CD4-positive, alpha-beta T cell treated with Interleukin-15 for 1 hour (primary cell): ENCODE data around the gene BCORL1.

Source experiments
- DNase-seq: peaks from one replicate; pipeline ENCODE4 v3.0.0-alpha.2; 2020

Gene BCORL1

GRCh38 chrX:130014356-130014755 is 31.9 kb downstream of the BCORL1 start:
- DNase-seq: no peak

DNA sequence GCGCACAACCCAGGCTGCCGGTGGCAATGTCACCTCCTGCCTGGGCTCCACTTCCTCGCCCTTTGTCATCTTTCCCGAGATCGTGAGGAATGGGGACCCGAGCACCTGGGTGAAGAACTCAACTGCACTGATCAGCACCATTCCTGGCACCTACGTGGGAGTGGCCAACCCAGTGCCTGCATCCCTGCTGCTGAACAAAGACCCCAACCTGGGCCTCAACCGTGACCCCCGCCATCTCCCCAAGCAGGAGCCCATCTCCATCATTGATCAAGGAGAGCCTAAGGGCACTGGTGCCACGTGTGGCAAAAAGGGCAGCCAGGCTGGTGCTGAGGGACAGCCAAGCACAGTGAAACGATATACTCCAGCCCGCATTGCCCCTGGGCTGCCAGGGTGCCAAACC is 32.3 kb downstream of the BCORL1 start:
- DNase-seq: no peak

DNA sequence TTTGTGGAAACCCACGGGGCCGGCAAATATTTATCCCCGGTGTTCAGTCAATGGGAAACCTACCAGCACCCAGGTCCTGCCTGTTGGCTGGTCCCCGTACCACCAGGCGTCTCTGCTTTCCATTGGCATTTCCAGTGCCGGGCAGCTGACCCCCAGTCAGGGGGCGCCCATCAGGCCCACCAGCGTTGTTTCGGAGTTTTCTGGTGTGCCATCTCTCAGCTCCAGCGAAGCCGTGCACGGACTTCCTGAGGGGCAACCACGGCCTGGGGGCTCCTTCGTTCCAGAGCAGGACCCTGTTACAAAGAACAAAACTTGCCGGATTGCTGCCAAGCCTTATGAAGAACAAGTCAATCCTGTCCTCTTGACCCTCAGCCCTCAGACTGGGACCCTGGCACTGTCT is 32.7 kb downstream of the BCORL1 start:
- DNase-seq: no peak

DNA sequence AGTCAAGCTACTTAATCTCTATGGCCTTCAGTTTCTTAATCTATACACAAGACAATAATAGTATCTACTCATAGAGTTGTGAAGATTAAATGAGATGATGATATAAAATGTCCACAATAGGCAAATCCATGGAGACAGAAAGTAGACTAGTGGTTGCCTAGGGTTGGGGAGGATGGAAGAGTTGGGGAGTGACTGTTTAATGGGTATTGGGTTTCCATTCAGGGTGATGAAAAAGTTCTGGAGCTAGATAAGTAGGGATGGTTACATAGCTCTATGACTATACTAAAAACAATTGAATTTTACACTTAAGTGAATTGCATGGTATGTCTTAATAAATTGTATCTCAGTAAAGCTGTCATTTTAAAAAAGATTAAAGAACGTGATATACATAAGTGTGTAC is 35.7 kb downstream of the BCORL1 start:
- DNase-seq: no peak

- no peak for DNase-seq
Observed at GRCh38 chrX:130020661-130021324, 38.4 kb downstream of the BCORL1 start.

GRCh38 chrX:130024127-130024526 is 41.7 kb downstream of the BCORL1 start:
- peak; percentile 89 for DNase-seq

DNA sequence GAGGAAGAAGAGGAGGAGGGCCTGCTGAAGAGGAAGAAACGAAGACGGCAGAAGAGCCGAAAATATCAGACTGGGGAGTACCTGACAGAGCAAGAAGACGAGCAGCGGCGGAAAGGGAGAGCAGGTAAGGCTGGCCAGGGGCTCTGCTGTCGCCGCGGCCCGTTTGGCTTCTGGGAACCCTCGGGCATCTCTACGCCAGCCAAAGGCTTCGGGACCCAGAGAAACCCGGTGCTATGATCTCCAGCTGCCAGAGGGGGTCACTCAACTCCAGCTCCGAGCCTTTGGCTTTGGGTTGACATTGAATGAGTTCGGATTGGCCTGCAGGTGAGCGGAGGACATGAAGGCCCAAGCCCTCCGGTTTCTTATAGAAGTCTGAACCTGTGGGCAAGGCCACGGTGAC is 42.8 kb downstream of the BCORL1 start:
- no peak for DNase-seq

DNA sequence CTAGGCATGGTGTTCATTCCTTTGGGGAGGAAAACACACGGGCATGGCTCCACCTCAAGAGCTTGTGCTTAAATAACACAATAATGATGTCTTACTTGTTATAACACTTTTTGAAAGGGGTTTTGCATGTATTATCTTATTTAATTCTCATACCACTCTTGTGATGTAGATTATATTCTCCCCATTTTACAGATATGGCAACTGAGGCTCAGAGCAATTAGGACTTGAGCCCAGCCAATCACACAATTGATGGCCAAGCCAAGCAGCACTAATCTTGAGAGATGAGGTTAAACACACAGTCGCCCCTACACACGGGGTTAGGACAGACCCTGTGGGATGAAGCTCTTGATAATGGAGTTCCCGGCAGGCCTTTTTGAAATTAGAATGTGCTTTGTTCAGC is 45.1 kb downstream of the BCORL1 start:
- no peak for DNase-seq

- DNase-seq: peak; percentile 34
Observed at GRCh38 chrX:130028196-130028595, 45.8 kb downstream of the BCORL1 start.

DNA sequence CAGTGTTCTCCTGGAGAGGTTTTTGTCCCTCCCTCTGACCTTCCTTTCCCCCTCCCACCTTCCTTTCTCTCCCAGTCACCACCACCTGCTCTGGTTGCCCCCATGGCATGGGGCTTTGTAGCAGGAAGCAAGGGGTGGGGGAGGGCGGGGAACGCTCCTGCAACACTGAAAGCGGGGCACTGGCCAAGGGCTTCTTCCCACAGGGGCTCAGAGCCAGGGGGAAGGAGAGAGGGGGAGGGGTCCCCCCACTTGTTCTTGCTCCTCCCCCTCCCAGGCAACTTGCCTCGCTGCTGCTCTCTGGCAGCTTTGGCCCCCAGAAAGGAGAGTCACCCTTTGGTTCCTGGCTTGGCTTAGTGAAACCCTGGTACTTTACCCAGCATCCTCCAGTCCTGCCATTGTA is 48.4 kb downstream of the BCORL1 start:
- DNase-seq: no peak

- DNase-seq: no peak
Observed at GRCh38 chrX:130032552-130032951, 50.1 kb downstream of the BCORL1 start.

DNA sequence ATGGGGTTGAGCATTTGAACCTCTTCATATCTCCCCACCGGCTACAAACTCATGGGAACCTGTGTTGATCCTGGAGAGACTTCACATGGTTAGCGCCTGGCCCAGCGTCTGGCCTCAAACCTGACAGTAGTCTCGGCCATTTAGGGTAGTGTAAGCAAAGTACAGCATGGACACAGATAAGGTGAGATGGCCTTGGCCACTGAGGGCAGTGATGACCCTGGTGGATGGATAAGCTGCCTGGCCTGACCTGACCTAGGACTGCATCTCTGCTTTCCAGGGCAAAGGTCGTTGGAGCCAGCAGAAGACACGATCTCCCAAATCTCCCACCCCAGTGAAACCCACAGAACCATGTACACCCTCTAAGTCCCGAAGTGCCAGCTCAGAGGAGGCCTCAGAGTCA is 51.7 kb downstream of the BCORL1 start:
- no peak for DNase-seq

DNA sequence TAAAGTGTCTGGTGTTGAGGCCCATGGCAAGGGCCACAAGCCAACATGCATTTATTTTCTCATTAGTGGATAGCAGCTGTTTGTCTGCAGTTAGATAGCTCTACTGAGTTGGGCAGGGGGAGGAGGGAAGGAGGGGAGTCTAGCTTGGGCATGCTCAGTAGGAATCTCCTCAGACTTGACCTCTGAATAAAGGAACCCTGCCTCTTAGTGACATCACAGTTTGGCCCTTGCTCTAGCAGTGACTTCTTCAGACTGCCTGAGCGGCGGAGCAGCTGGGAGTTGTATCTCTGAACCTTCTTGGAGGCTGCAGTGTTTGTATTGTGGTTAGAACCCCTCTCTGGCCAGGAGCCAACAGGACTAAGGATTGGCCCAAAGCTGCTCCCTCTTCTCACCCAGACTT is 57.4 kb downstream of the BCORL1 start:
- no peak for DNase-seq

GRCh38 chrX:130047416-130047815 is 65.0 kb downstream of the BCORL1 start:
- DNase-seq: no peak

- DNase-seq: no peak
Observed at GRCh38 chrX:130048686-130049222, 66.3 kb downstream of the BCORL1 start.

- no peak for DNase-seq
Observed at GRCh38 chrX:130049821-130050220, 67.4 kb downstream of the BCORL1 start.

DNA sequence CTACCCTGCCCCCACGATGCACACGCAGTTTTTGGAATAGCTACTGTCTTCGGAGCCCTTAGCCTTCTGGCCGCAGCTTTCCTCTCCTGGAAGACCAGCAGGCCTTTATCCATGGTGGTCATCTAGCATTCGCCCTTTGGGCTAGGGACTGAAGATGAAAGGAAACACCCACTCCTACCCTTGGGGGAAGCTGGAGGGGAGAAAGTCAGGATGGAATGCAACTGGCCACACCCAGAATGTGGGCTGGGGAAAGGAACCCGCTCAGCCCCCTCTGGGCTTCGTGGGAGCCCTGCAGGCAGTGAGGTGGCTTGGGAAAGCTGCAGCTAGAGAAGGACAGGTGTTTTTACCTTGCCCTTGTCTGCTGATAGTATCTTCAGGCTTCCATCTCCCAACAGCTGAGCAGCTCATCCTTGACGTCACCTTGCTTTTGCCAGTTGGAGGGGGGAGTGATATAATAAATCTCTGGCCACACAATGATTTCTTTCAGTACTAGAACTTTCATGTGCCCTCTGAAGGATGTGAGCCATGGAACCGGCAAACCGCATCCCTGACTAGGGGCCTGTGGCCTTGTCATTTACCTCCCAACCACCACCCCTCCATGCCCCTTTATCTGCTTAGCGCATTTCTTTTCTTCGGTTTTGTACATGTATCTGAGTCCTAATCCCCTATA is 68.9 kb downstream of the BCORL1 start:
- DNase-seq: no peak

GRCh38 chrX:130053236-130053635 is 70.8 kb downstream of the BCORL1 start:
- no peak for DNase-seq

GRCh38 chrX:130055103-130055502 is 72.7 kb downstream of the BCORL1 start:
- DNase-seq: no peak

DNA sequence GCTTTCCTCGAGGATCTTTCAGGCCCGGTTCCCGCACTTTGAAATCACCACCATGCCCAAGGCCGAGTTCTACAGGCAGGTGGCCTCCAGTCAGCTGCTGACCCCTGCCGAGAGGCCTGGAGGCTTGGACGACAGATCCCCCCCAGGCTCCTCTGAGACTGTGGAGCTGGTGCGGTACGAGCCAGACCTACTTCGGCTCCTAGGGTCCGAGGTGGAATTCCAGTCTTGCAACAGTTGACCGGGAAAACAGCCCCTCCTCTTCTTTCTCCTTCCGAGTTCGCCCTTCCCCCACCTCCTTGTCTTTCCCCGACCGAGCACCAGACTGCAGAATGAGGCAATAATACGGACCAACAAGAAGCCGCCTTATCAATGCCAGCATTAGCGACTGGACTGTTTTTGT is 73.5 kb downstream of the BCORL1 start:
- DNase-seq: no peak

- DNase-seq: no peak
Observed at GRCh38 chrX:130057209-130057608, 74.8 kb downstream of the BCORL1 start.

DNA sequence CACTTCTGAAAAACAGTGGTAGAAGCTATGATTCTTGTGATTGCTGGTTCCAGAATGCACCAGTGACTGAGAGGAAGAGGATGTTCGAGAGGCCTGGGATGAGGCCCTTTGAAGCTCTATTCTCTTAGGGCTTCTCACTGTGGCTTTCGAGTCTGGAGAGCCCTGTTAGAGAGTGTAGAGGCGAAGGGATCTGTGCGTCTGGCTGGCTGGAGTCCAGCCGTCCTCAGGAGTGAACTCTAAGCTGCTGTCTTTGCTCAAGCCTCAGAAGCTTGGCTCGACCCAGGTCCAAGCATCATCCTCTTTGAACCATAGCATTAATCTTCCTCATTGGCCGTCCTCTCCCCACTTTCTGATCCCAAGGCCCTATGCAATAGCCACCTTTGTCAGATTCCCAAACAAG is 76.2 kb downstream of the BCORL1 start:
- no peak for DNase-seq

DNA sequence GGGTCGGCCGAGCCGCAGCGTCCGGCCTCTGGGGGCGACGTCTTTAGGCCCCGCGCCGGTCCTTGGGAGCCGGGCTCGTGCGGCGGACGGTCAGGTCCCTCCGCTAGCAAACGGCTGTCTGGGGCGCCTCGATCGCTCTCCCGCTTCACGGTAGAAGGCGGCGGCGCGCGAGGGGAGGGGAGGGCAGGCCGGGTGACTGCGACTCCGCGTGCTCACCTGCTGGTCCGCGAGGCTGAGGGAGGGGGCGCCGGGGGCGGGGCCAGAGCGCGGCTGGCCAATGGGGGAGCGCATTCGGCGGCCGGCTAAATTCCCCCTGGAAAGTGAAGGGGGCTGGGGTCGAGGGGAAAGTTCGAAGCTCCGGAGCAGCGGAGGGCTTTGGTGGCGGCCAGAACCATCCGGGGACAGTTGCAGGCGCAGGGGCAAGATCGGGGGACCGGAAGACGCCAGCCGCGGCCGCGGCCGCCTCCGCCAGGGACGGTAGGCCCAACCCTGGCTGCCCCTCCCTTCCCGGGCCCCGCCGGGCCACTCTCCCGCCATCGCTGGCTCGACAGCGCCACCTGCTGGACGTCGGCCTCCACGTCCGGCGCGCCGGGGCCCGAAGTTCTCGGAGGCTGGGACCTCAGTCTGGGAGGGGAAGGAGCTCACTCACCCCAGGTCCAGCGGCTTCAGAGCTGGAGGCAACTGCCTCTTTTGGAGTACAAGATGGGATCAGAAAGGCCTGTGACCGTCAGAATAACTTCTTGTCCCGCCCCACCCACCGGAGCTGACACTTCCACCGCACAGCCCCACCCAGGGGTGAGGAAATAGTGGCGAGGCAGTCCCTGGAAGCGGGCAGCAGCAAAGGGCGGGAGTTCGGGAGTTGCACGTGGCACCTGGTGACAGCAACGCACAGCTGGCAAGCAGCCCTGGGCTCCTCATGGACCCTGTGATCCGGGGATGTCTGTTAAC is 78.0 kb downstream of the BCORL1 start:
- DNase-seq: peak; percentile 76
